ENCODE results near the gene GTF2F1.

GRCh38 chr19:6364353-6364752 lies 28.6 kb downstream of the GTF2F1 start:
- no peak for TF ChIP-seq CTCF (IDR thresholded peaks at IDR 0.05)
- no peak for TF ChIP-seq POLR2A (IDR thresholded peaks at IDR 0.05)

Data from suprapubic skin (tissue), 3 donors.